Measurements from ENCODE around the gene MRS2. TPM values are rescaled to one million over a fixed set of nuclear protein-coding genes. Genes with fewer than 3 reads are reported as not detected.
A peak's percentile ranks its signal among the peaks of the same experiment; 100 is the strongest.

Gene MRS2
- total RNA-seq, 1 donor from 2014 or later, result 23.1 TPM

DNA sequence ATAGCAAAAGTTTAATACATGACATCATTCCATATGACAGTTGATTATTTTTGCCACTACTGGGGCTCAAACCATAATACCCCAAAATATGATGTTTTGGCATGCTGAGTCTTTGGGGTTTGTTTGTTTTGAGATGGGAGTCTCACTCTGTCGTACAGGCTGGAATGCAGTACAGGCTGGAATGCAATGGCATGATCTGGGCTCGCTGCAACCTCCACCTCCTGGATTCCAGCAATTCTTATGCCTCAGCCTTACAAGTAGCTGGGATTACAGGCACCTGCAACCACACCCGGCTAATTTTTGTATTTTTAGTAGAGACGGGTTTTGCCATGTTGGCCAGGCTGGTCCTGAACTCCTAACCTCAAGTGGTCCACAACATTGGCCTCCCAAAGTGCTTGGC lies 1.3 kb upstream of the MRS2 start:
- H3K36me3 ChIP-seq, result peaks cover 0 to 16% of the 10 kb centered on the region in 2 donors
- no peak for DNase-seq (ENCODE audit: extremely low spot score in 2 of 2)
- no peaks in the 10 kb centered on the region for H3K9me3 ChIP-seq
- TF ChIP-seq, protein P1, sequence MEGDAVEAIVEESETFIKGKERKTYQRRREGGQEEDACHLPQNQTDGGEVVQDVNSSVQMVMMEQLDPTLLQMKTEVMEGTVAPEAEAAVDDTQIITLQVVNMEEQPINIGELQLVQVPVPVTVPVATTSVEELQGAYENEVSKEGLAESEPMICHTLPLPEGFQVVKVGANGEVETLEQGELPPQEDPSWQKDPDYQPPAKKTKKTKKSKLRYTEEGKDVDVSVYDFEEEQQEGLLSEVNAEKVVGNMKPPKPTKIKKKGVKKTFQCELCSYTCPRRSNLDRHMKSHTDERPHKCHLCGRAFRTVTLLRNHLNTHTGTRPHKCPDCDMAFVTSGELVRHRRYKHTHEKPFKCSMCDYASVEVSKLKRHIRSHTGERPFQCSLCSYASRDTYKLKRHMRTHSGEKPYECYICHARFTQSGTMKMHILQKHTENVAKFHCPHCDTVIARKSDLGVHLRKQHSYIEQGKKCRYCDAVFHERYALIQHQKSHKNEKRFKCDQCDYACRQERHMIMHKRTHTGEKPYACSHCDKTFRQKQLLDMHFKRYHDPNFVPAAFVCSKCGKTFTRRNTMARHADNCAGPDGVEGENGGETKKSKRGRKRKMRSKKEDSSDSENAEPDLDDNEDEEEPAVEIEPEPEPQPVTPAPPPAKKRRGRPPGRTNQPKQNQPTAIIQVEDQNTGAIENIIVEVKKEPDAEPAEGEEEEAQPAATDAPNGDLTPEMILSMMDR (IDR thresholded peaks at IDR 0.05), result no peak
- TF ChIP-seq POLR2A (IDR thresholded peaks at IDR 0.05) (no peak), POLR2AphosphoS5 (IDR thresholded peaks at IDR 0.05; ENCODE audit: insufficient read depth in 1 of 2, low read depth in 1 of 2) (no peak)
- intact Hi-C loops (cut with DNase I), result no loop called here
- peaks cover 14% of the 10 kb centered on the region for H3K4me1 ChIP-seq
- no peak overlapping the region for H3K27ac ChIP-seq
- H3K4me3 ChIP-seq, result no peak overlapping the region
- H3K27me3 ChIP-seq, result no peaks in the 10 kb centered on the region

DNA sequence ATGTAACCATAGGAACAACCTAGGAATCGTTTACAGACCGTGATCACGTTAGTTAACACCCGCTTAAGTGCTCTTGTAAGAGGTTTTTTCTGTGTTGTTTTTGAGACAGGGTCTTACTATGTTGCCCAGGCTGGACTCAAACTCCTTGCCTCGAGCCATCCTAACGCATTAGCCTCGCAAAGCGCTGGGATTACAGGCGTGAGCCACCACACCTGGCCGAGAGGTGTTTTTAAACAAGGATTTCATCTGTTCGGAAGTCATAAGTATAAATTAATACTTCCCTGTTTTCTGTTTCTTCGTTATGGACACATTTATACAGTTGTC lies 727 bp downstream of the MRS2 start:
- peak overlapping the region; percentile 86 for H3K27ac ChIP-seq
- H3K4me1 ChIP-seq, result peaks cover 14% of the 10 kb centered on the region
- peaks cover 0 to 16% of the 10 kb centered on the region in 2 donors for H3K36me3 ChIP-seq
- no peak for TF ChIP-seq POLR2AphosphoS5 (IDR thresholded peaks at IDR 0.05; ENCODE audit: insufficient read depth in 1 of 2, low read depth in 1 of 2)
- TF ChIP-seq, protein P1 (IDR thresholded peaks at IDR 0.05), result no peak
- intact Hi-C loops (cut with DNase I), result no loop called here
- H3K9me3 ChIP-seq, result no peaks in the 10 kb centered on the region
- H3K4me3 ChIP-seq, result peak overlapping the region; percentile 89 to 93
- no peaks in the 10 kb centered on the region for H3K27me3 ChIP-seq
- DNase-seq (ENCODE audit: extremely low spot score in 2 of 2), result no peak

DNA sequence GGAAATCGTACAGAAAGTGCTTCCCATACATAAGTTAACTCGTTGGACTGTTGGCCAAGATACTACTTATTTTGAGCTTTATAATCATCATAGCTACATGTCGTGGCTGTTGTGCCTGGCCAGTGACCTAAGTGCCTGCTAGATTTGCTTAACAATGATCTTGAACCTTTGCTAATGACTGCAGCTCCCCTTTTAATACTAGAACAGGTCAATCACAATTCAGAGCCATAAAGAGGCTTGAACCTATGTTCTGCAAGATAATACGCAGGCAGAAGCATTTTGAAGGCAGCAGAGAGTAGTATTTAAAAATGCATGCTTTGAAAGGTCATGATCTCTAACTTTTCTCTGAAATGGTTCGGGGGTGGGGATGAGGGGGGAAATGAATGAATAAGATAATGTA lies 2.5 kb downstream of the MRS2 start:
- Histone ChIP-seq H3K27me3 (no peaks in the 10 kb centered on the region), H3K27ac (no peak overlapping the region), H3K9me3 (no peaks in the 10 kb centered on the region), H3K4me3 (no peak overlapping the region), H3K36me3 (peaks cover 0 to 25% of the 10 kb centered on the region in 2 donors), H3K4me1 (peaks cover 14% of the 10 kb centered on the region)
- TF ChIP-seq POLR2A (IDR thresholded peaks at IDR 0.05), result no peak
- no peak for TF ChIP-seq POLR2AphosphoS5 (IDR thresholded peaks at IDR 0.05; ENCODE audit: insufficient read depth in 1 of 2, low read depth in 1 of 2)
- TF ChIP-seq, protein P1 (IDR thresholded peaks at IDR 0.05), result no peak
- no peak for DNase-seq (ENCODE audit: extremely low spot score in 2 of 2)
- intact Hi-C loops (cut with DNase I), result no loop called here

DNA sequence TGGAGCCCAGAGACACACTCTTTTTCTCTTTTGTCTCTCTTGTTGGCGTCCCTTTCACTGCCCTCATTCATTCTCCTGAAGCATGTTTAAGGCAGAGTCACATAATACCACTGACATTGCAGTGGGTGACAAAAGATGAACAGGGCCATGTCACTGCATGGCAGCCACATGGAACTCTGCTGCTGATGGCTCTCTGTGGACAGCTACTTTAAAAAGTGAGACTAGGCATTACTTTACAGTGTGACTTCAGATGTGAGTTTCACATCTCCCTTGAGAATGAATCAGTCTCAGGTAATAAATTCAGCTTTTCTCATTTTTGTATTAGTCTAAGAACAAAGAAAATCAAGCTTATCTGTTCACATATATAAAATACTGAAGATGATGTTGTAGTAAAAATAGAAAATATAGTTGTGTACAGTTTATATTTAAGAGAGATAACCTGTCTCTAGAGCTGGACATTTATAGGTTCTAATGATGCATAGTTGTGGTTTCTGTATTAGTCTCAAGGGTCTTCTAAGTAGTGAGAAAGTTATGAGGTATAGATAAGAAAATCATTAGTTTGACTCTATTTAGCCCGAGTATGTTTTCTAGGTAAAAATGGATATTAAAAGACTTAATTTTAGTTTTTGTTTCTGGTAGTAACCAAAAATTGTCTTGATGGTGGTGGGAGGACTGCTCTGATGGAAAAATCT lies 6.1 kb downstream of the MRS2 start:
- Histone ChIP-seq H3K36me3 (peaks cover 0 to 48% of the 10 kb centered on the region in 2 donors), H3K27me3 (no peaks in the 10 kb centered on the region), H3K4me1 (peaks cover 8% of the 10 kb centered on the region), H3K9me3 (no peaks in the 10 kb centered on the region), H3K4me3 (no peak overlapping the region), H3K27ac (no peak overlapping the region)
- TF ChIP-seq, protein P1 (IDR thresholded peaks at IDR 0.05), result no peak
- TF ChIP-seq POLR2AphosphoS5 (IDR thresholded peaks at IDR 0.05; ENCODE audit: insufficient read depth in 1 of 2, low read depth in 1 of 2) (no peak), POLR2A (IDR thresholded peaks at IDR 0.05) (no peak)
- intact Hi-C loops (cut with DNase I), result no loop called here
- no peak for DNase-seq (ENCODE audit: extremely low spot score in 2 of 2)

DNA sequence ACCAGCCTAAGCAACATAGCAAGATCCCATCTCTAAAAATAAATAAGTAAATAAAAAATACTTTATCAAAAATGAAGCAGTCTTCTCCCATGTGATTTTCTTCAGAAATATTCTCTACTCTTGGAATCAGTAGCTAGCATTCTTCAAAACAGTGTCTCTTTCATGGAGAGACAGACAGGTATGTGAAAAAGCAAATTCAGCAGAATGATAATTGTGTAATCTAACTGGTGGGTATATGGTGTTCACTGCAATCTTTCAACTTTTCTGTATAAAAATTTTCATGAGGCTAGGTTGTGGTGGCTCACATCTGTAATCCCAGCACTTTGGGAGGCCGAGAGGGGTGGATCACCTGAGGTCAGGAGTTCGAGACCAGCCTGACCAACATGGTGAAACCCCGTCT lies 7.9 kb downstream of the MRS2 start:
- Histone ChIP-seq H3K27me3 (no peaks in the 10 kb centered on the region), H3K4me1 (no peaks in the 10 kb centered on the region), H3K9me3 (no peaks in the 10 kb centered on the region), H3K4me3 (no peak overlapping the region), H3K36me3 (peaks cover 0 to 54% of the 10 kb centered on the region in 2 donors), H3K27ac (no peak overlapping the region)
- intact Hi-C loops (cut with DNase I), result no loop called here
- TF ChIP-seq POLR2A (IDR thresholded peaks at IDR 0.05) (no peak), POLR2AphosphoS5 (IDR thresholded peaks at IDR 0.05; ENCODE audit: insufficient read depth in 1 of 2, low read depth in 1 of 2) (no peak)
- TF ChIP-seq, protein P1 (IDR thresholded peaks at IDR 0.05), result no peak
- no peak for DNase-seq (ENCODE audit: extremely low spot score in 2 of 2)
